Fibroblast of the aortic adventitia (primary cell): ENCODE data around the gene ZKSCAN8. TPM values are rescaled to one million over a fixed set of nuclear protein-coding genes. Genes with fewer than 3 reads are reported as not detected.

ENCODE experiments used
- DNase-seq: peaks from one replicate; pipeline ENCODE4 v3.0.0-alpha.2; 2010; ENCODE audit warnings: low read depth
- H3K4me3 ChIP-seq: 2 replicates; pipeline ENCODE4 v1.5.1; 2011; ENCODE audit warnings: low read depth, mild to moderate bottlenecking, control low read depth, low read length, moderate library complexity
- total RNA-seq: library from RNA; depleted of rRNA; stranded (reverse); fragments of >200 nt; gene quantifications from 2 replicates; pipeline ENCODE4 v1.2.3, GENCODE V29; 2012; ENCODE audit warnings: low replicate concordance
- TF ChIP-seq, protein P1 (sequence below): IDR thresholded peaks from 2 replicates; pipeline ENCODE4 v1.5.1; 2011; ENCODE audit warnings: mild to moderate bottlenecking, low read length, control low read depth, inconsistent platforms; ENCODE audit not compliant: insufficient read depth

Gene ZKSCAN8
- total RNA-seq, 1 donor = 21.2 TPM

DNA sequence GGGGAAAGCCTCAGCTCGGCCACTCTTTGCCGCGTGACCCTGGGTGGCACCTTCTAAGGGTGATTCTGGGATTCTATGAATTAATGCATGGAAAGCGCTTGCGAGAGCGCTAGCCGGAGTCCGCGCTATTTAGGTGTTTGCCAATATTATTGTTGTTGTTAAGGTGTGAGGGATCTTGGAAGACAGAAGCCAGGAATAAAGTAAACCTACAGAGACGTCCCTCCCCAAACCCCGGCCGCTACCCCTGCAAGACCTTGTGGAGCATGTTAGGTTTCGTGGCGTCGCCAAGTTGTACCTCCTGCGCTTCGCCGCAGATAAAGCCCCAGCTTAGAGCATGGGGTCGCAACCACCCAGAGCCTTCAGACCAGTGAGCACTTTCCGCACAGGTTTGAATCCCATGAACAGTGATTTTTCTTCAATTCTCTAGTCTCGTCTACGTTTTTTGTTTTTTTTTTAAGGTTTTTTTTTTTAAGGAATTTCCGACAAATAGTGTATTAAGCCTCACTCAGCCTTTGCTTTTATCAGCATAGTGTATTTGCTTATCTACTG lies 66.5 kb downstream of the ZKSCAN8 start:
- peak overlapping the region; percentile 61 for H3K4me3 ChIP-seq
- TF ChIP-seq, protein P1, sequence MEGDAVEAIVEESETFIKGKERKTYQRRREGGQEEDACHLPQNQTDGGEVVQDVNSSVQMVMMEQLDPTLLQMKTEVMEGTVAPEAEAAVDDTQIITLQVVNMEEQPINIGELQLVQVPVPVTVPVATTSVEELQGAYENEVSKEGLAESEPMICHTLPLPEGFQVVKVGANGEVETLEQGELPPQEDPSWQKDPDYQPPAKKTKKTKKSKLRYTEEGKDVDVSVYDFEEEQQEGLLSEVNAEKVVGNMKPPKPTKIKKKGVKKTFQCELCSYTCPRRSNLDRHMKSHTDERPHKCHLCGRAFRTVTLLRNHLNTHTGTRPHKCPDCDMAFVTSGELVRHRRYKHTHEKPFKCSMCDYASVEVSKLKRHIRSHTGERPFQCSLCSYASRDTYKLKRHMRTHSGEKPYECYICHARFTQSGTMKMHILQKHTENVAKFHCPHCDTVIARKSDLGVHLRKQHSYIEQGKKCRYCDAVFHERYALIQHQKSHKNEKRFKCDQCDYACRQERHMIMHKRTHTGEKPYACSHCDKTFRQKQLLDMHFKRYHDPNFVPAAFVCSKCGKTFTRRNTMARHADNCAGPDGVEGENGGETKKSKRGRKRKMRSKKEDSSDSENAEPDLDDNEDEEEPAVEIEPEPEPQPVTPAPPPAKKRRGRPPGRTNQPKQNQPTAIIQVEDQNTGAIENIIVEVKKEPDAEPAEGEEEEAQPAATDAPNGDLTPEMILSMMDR = no peak
- no peak for DNase-seq

Other genes with a start within 250 kb of the ZKSCAN8 start
- not detected in 2 replicates for gene OR2B2, start 229.5 kb upstream of the ZKSCAN8 start, total RNA-seq
- not detected in 2 replicates for gene OR2B6, start 184.6 kb upstream of the ZKSCAN8 start, total RNA-seq
- gene ZNF165, start 61.3 kb upstream of the ZKSCAN8 start, total RNA-seq = 0.45 and 0.65 TPM in 2 replicates
- gene ZSCAN16, start 17.3 kb upstream of the ZKSCAN8 start, total RNA-seq = 2.9 and 4.2 TPM in 2 replicates
- gene ZSCAN9, start 83.4 kb downstream of the ZKSCAN8 start, total RNA-seq = 10.8 and 12.2 TPM in 2 replicates
- 5.9 and 8.3 TPM in 2 replicates for gene ZKSCAN4, start 110.4 kb downstream of the ZKSCAN8 start, total RNA-seq
- gene NKAPL, start 117.4 kb downstream of the ZKSCAN8 start, total RNA-seq = 1.3 and 1.9 TPM in 2 replicates
- gene ZSCAN26, start 125.3 kb downstream of the ZKSCAN8 start, total RNA-seq = 8.7 and 20.8 TPM in 2 replicates
- 7.7 and 8.1 TPM in 2 replicates for gene PGBD1, start 139.7 kb downstream of the ZKSCAN8 start, total RNA-seq
- 13.9 and 31.2 TPM in 2 replicates for gene ZSCAN31, start 194.3 kb downstream of the ZKSCAN8 start, total RNA-seq
- 2.6 and 3.6 TPM in 2 replicates for gene ZKSCAN3, start 208.1 kb downstream of the ZKSCAN8 start, total RNA-seq